ENCODE measurements around the gene STK38. TPM values are rescaled to one million over a fixed set of nuclear protein-coding genes. Genes with fewer than 3 reads are reported as not detected.

The STK38 gene
- total RNA-seq, 5 donors from 2014 or later (not counting 1 experiment from before 2014, with no cell fraction given): 90.3 to 164 (median 152) TPM

- CTCF ChIA-PET: interaction anchor here (0.7 to 0.9 kb wide), 3 partner anchors 43 to 1055 kb away, joined by 3 to 7 read pairs (median 3); no protein-coding TSS in a partner anchor
- Mint-ChIP-seq H3K27ac (peak overlapping the region; percentile 69 to 72), H3K36me3 (peaks cover 52% of the 10 kb centered on the region), H3K4me3 (no peak overlapping the region), H3K27me3 (no peaks in the 10 kb centered on the region), H3K4me1 (peaks cover 38 to 58% (median 49%) of the 10 kb centered on the region in 3 donors), H3K9me3 (no peaks in the 10 kb centered on the region)
- Histone ChIP-seq H3K4me1 (ENCODE audit: control insufficient read depth in 1 of 2, extremely low read depth in 1 of 2, insufficient read depth in 2 of 2, low read length in 2 of 2) (peaks cover 8 to 16% of the 10 kb centered on the region in 2 experiments), H3K27ac (ENCODE audit: low read length) (no peak overlapping the region), H3K4me3 (ENCODE audit: control insufficient read depth in 1 of 2, extremely low read depth in 1 of 2, low read length in 1 of 2) (no peak overlapping the region), H3K36me3 (ENCODE audit: control insufficient read depth in 2 of 2, extremely low read depth in 1 of 2, insufficient read depth in 1 of 2, low read length in 1 of 2) (peaks cover 7 to 74% of the 10 kb centered on the region in 2 donors), H3K27me3 (replicated peaks in 1 of 2; ENCODE audit: control insufficient read depth in 2 of 2, extremely low read depth in 1 of 2, insufficient read depth in 2 of 2, low read length in 1 of 2) (no peaks in the 10 kb centered on the region), H3K9me3 (no peaks in the 10 kb centered on the region)
- ATAC-seq (replicated peaks in 1 of 4) (no peak), DNase-seq (no peak)
- POLR2A ChIA-PET: interaction anchor here (0.6 to 0.9 kb wide), 3 partner anchors 39 to 1265 kb away, joined by 3 to 8 read pairs (median 5); no protein-coding TSS in a partner anchor
- WGBS (ENCODE audit: insufficient coverage): no CpG with 5 or more reads among the region's 2 CpGs
These were observed 42.3 kb downstream of the STK38 start for GRCh38 chr6:36504982-36505381.

- ATAC-seq (replicated peaks in 1 of 4) (no peak), DNase-seq (no peak)
- peaks cover 2 to 74% of the 10 kb centered on the region in 2 donors for H3K36me3 ChIP-seq (ENCODE audit: control insufficient read depth in 2 of 2, extremely low read depth in 1 of 2, insufficient read depth in 1 of 2, low read length in 1 of 2)
- CTCF ChIA-PET: interaction anchor here (0.5 to 0.9 kb wide), 6 partner anchors 20 to 1054 kb away, joined by 3 to 7 read pairs (median 4); no protein-coding TSS in a partner anchor
- WGBS (ENCODE audit: insufficient coverage): no CpG with 5 or more reads among the region's 3 CpGs
- H3K27me3 Mint-ChIP-seq: no peaks in the 10 kb centered on the region
- peaks cover 8 to 16% of the 10 kb centered on the region in 2 experiments for H3K4me1 ChIP-seq (ENCODE audit: control insufficient read depth in 1 of 2, extremely low read depth in 1 of 2, insufficient read depth in 2 of 2, low read length in 2 of 2)
- H3K4me1 Mint-ChIP-seq: peaks cover 38 to 61% (median 51%) of the 10 kb centered on the region in 3 donors
- H3K4me3 Mint-ChIP-seq: no peak overlapping the region
- no peak overlapping the region for H3K4me3 ChIP-seq (ENCODE audit: control insufficient read depth in 1 of 2, extremely low read depth in 1 of 2, low read length in 1 of 2)
- H3K27ac Mint-ChIP-seq: peak overlapping the region in 1 of 2 donors; percentile 46
- POLR2A ChIA-PET: interaction anchor here (0.6 to 0.9 kb wide), 3 partner anchors 40 to 99 kb away, joined by 3 to 18 read pairs (median 5); no protein-coding TSS in a partner anchor
- no peaks in the 10 kb centered on the region for H3K27me3 ChIP-seq (replicated peaks in 1 of 2; ENCODE audit: control insufficient read depth in 2 of 2, extremely low read depth in 1 of 2, insufficient read depth in 2 of 2, low read length in 1 of 2)
- H3K9me3 ChIP-seq: no peaks in the 10 kb centered on the region
- peaks cover 54% of the 10 kb centered on the region for H3K36me3 Mint-ChIP-seq
- H3K9me3 Mint-ChIP-seq: no peaks in the 10 kb centered on the region
- peak overlapping the region; percentile 10 for H3K27ac ChIP-seq (ENCODE audit: low read length)
These were observed 43.1 kb downstream of the STK38 start for GRCh38 chr6:36504181-36504580.

- peaks cover 57% of the 10 kb centered on the region for H3K36me3 Mint-ChIP-seq
- H3K27ac Mint-ChIP-seq: peak overlapping the region in 1 of 2 donors; percentile 28
- Histone ChIP-seq H3K27ac (ENCODE audit: low read length) (no peak overlapping the region), H3K4me1 (ENCODE audit: control insufficient read depth in 1 of 2, extremely low read depth in 1 of 2, insufficient read depth in 2 of 2, low read length in 2 of 2) (peaks cover 0 to 10% of the 10 kb centered on the region in 2 experiments), H3K9me3 (no peaks in the 10 kb centered on the region), H3K36me3 (ENCODE audit: control insufficient read depth in 2 of 2, extremely low read depth in 1 of 2, insufficient read depth in 1 of 2, low read length in 1 of 2) (peaks cover 6 to 85% of the 10 kb centered on the region in 2 donors), H3K4me3 (ENCODE audit: control insufficient read depth in 1 of 2, extremely low read depth in 1 of 2, low read length in 1 of 2) (no peak overlapping the region), H3K27me3 (replicated peaks in 1 of 2; ENCODE audit: control insufficient read depth in 2 of 2, extremely low read depth in 1 of 2, insufficient read depth in 2 of 2, low read length in 1 of 2) (no peaks in the 10 kb centered on the region)
- H3K4me3 Mint-ChIP-seq: no peak overlapping the region
- peaks cover 19 to 43% (median 40%) of the 10 kb centered on the region in 3 donors for H3K4me1 Mint-ChIP-seq
- ATAC-seq (replicated peaks in 1 of 4): no peak
- ChIA-PET POLR2A (interaction anchor here in 1 of 2 donors (0.7 kb wide), 1 partner anchor 104 kb away, joined by 3 read pairs; no protein-coding TSS in a partner anchor), CTCF (interaction anchor here (0.7 to 2.1 kb wide), 2 partner anchors 11 to 27 kb away, joined by 6 to 7 read pairs; no protein-coding TSS in a partner anchor)
- no peak for DNase-seq
- no peaks in the 10 kb centered on the region for H3K9me3 Mint-ChIP-seq
- no CpG with 5 or more reads among the region's 6 CpGs for WGBS (ENCODE audit: insufficient coverage)
- no peaks in the 10 kb centered on the region for H3K27me3 Mint-ChIP-seq
These were observed 45.6 kb downstream of the STK38 start for GRCh38 chr6:36501686-36502085.

DNA sequence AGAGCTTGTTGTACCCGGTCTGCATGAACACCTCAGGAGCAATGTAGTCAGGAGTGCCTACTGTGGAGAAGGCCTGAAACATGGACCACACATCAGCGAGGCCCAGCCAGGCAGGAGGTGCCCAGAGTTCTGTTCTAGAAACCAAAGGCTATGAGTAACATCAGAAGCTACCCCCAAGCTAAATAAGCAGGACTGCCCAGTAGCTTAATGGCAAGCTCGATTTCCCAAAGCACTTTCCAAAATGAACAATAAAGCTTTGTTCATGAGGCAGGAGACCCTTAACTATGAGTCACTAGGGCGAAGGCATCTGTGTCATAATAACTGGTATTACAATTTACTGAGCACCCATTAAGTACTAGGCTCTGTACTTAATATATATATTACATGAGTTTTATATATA lies 47.4 kb downstream of the STK38 start:
- no peak overlapping the region for H3K4me3 ChIP-seq (ENCODE audit: control insufficient read depth in 1 of 2, extremely low read depth in 1 of 2, low read length in 1 of 2)
- ChIA-PET POLR2A (interaction anchor here in 1 of 2 donors (0.6 kb wide), 1 partner anchor 16 kb away, joined by 4 read pairs; no protein-coding TSS in a partner anchor), CTCF (interaction anchor here (0.5 to 0.6 kb wide), 3 partner anchors 13 to 1344 kb away, joined by 3 to 5 read pairs (median 3); no protein-coding TSS in a partner anchor)
- no peaks in the 10 kb centered on the region for H3K4me1 ChIP-seq (ENCODE audit: control insufficient read depth in 1 of 2, extremely low read depth in 1 of 2, insufficient read depth in 2 of 2, low read length in 2 of 2)
- H3K27ac ChIP-seq (ENCODE audit: low read length): no peak overlapping the region
- WGBS (ENCODE audit: insufficient coverage): 100% methylated on average over 1 of the region's 4 CpGs
- H3K36me3 ChIP-seq (ENCODE audit: control insufficient read depth in 2 of 2, extremely low read depth in 1 of 2, insufficient read depth in 1 of 2, low read length in 1 of 2): peaks cover 15 to 92% of the 10 kb centered on the region in 2 donors
- H3K9me3 ChIP-seq: no peaks in the 10 kb centered on the region
- ATAC-seq (replicated peaks in 1 of 4) (no peak), DNase-seq (no peak)
- no peaks in the 10 kb centered on the region for H3K9me3 Mint-ChIP-seq
- H3K27ac Mint-ChIP-seq: peak overlapping the region in 1 of 2 donors; percentile 58
- H3K36me3 Mint-ChIP-seq: peaks cover 59% of the 10 kb centered on the region
- no peak overlapping the region for H3K4me3 Mint-ChIP-seq
- H3K27me3 Mint-ChIP-seq: no peaks in the 10 kb centered on the region
- peaks cover 1 to 37% (median 32%) of the 10 kb centered on the region in 3 donors for H3K4me1 Mint-ChIP-seq
- H3K27me3 ChIP-seq (replicated peaks in 1 of 2; ENCODE audit: control insufficient read depth in 2 of 2, extremely low read depth in 1 of 2, insufficient read depth in 2 of 2, low read length in 1 of 2): no peaks in the 10 kb centered on the region

GRCh38 chr6:36495086-36495485 lies 52.2 kb downstream of the STK38 start:
- peaks cover 6 to 7% of the 10 kb centered on the region in 2 experiments for H3K4me1 ChIP-seq (ENCODE audit: control insufficient read depth in 1 of 2, extremely low read depth in 1 of 2, insufficient read depth in 2 of 2, low read length in 2 of 2)
- Mint-ChIP-seq H3K9me3 (no peaks in the 10 kb centered on the region), H3K4me1 (peaks cover 12 to 52% (median 48%) of the 10 kb centered on the region in 3 donors), H3K27ac (peak overlapping the region; percentile 31 to 58), H3K4me3 (no peak overlapping the region), H3K27me3 (no peaks in the 10 kb centered on the region), H3K36me3 (peaks cover 63% of the 10 kb centered on the region)
- CTCF ChIA-PET: interaction anchor here in 1 of 2 donors (0.6 kb wide), 1 partner anchor 69 kb away, joined by 3 read pairs; no protein-coding TSS in a partner anchor
- no peak overlapping the region for H3K4me3 ChIP-seq (ENCODE audit: control insufficient read depth in 1 of 2, extremely low read depth in 1 of 2, low read length in 1 of 2)
- H3K9me3 ChIP-seq: no peaks in the 10 kb centered on the region
- H3K27me3 ChIP-seq (replicated peaks in 1 of 2; ENCODE audit: control insufficient read depth in 2 of 2, extremely low read depth in 1 of 2, insufficient read depth in 2 of 2, low read length in 1 of 2): no peaks in the 10 kb centered on the region
- no peak for DNase-seq
- POLR2A ChIA-PET: interaction anchor here in 1 of 2 donors (0.5 to 0.6 kb wide), 2 partner anchors 153 to 1216 kb away, joined by 4 to 7 read pairs; no protein-coding TSS in a partner anchor
- WGBS (ENCODE audit: insufficient coverage): no CpG with 5 or more reads among the region's 5 CpGs
- H3K27ac ChIP-seq (ENCODE audit: low read length): no peak overlapping the region
- ATAC-seq (replicated peaks in 1 of 4): no peak
- peaks cover 22 to 68% of the 10 kb centered on the region in 2 donors for H3K36me3 ChIP-seq (ENCODE audit: control insufficient read depth in 2 of 2, extremely low read depth in 1 of 2, insufficient read depth in 1 of 2, low read length in 1 of 2)

- no peaks in the 10 kb centered on the region for H3K9me3 Mint-ChIP-seq
- peaks cover 16 to 59% of the 10 kb centered on the region in 2 donors for H3K36me3 ChIP-seq (ENCODE audit: control insufficient read depth in 2 of 2, extremely low read depth in 1 of 2, insufficient read depth in 1 of 2, low read length in 1 of 2)
- no peak for ATAC-seq (replicated peaks in 1 of 4)
- H3K27ac ChIP-seq (ENCODE audit: low read length): no peak overlapping the region
- no peak overlapping the region for H3K4me3 Mint-ChIP-seq
- H3K27me3 Mint-ChIP-seq: no peaks in the 10 kb centered on the region
- H3K27me3 ChIP-seq (replicated peaks in 1 of 2; ENCODE audit: control insufficient read depth in 2 of 2, extremely low read depth in 1 of 2, insufficient read depth in 2 of 2, low read length in 1 of 2): no peaks in the 10 kb centered on the region
- peaks cover 6 to 7% of the 10 kb centered on the region in 2 experiments for H3K4me1 ChIP-seq (ENCODE audit: control insufficient read depth in 1 of 2, extremely low read depth in 1 of 2, insufficient read depth in 2 of 2, low read length in 2 of 2)
- H3K4me1 Mint-ChIP-seq: peaks cover 12 to 47% (median 46%) of the 10 kb centered on the region in 3 donors
- ChIA-PET POLR2A (no interaction called here), CTCF (no interaction called here)
- no peak for DNase-seq
- H3K9me3 ChIP-seq: no peaks in the 10 kb centered on the region
- no peak overlapping the region for H3K4me3 ChIP-seq (ENCODE audit: control insufficient read depth in 1 of 2, extremely low read depth in 1 of 2, low read length in 1 of 2)
- peaks cover 62% of the 10 kb centered on the region for H3K36me3 Mint-ChIP-seq
- WGBS (ENCODE audit: insufficient coverage): 75% methylated on average over 1 of the region's 2 CpGs
- H3K27ac Mint-ChIP-seq: peak overlapping the region; percentile 62 to 83
These were observed 53.4 kb downstream of the STK38 start for GRCh38 chr6:36493859-36494258.

All from T-cell (primary cell).